OCI-LY7 (cell line): ENCODE results near the gene AATF.

Experiments
- CTCF ChIP-seq: fragments of 200-600 bp; sonication (generic); conservative IDR thresholded peaks from 2 replicates; pipeline ENCODE4 v1.5.1; 2014; ENCODE audit warnings: mild to moderate bottlenecking, antibody characterized with exemption, low read length, moderate library complexity, mixed read lengths
- EZH2phosphoT487 ChIP-seq: fragments of 200-600 bp; sonication (generic); IDR thresholded peaks from 2 replicates; pipeline ENCODE4 v1.6.1; 2018; ENCODE audit warnings: low read depth, borderline replicate concordance, mild to moderate bottlenecking, mixed run types, antibody characterized with exemption, low read length, moderate library complexity, mixed read lengths

- no peak for TF ChIP-seq CTCF
- TF ChIP-seq EZH2phosphoT487: no peak
These were observed 132.5 kb downstream of the AATF start for GRCh38 chr17:37081287-37081686.
